HepG2 (cell line): ENCODE measurements around the gene GAN. TPM values are rescaled to one million over a fixed set of nuclear protein-coding genes. Genes with fewer than 3 reads are reported as not detected.

ENCODE experiments used
- ARID3A ChIP-seq: IDR thresholded peaks from 2 replicates; pipeline ENCODE4 v1.6.1; 2012; ENCODE audit warnings: low read depth, low read length, improper control_type of control experiment
- ATF7 ChIP-seq, 2 experiments: fragments of 450-650 bp in 1 of 2; sonication (generic) in 1 of 2; formaldehyde crosslinking in 1 of 2; IDR thresholded peaks; 2 replicates each; pipeline versions ENCODE4 v1.4.0 to v1.6.1; 2016 to 2020; ENCODE audit warnings: antibody characterized with exemption in 1 of 2, mild to moderate bottlenecking in 1 of 2, missing genetic modification reagents in 1 of 2
- CHD4 ChIP-seq: fragments of 200-600 bp; sonication (generic); IDR thresholded peaks from 2 replicates; pipeline ENCODE4 v1.7.0; 2017; ENCODE audit warnings: mild to moderate bottlenecking, low read length, borderline replicate concordance
- DNMT3B ChIP-seq: conservative IDR thresholded peaks from 2 replicates; pipeline ENCODE4 v1.6.1; 2016; ENCODE audit warnings: missing biosample characterization, control low read depth
- FOSL1 ChIP-seq: sonication (generic); formaldehyde crosslinking; IDR thresholded peaks from 2 replicates; pipeline ENCODE4 v1.9.0; 2021; ENCODE audit warnings: missing genetic modification reagents, borderline replicate concordance
- HIC2 ChIP-seq: sonication (generic); formaldehyde crosslinking; IDR thresholded peaks from 2 replicates; pipeline ENCODE4 v1.9.0; 2022; ENCODE audit warnings: low read depth, missing genetic modification reagents
- HNF4G ChIP-seq, 2 experiments: sonication (generic) in 1 of 2; formaldehyde crosslinking in 1 of 2; IDR thresholded peaks; 2 replicates each; pipeline versions ENCODE4 v1.4.0 to v1.6.1; 2011 to 2020; ENCODE audit warnings: borderline replicate concordance in 2 of 2, low read depth in 2 of 2, mild to moderate bottlenecking in 2 of 2, low read length in 1 of 2, missing genetic modification reagents in 1 of 2, moderate library complexity in 1 of 2
- KDM5A ChIP-seq: fragments of 200-600 bp; sonication (generic); IDR thresholded peaks from 2 replicates; pipeline ENCODE4 v1.7.0; 2018; ENCODE audit warnings: antibody characterized with exemption, mild to moderate bottlenecking, low read length, borderline replicate concordance
- MEF2D ChIP-seq: sonication (generic); formaldehyde crosslinking; IDR thresholded peaks from 2 replicates; pipeline ENCODE4 v1.5.1; 2020; ENCODE audit warnings: mild to moderate bottlenecking, missing genetic modification reagents
- MXD4 ChIP-seq: IDR thresholded peaks from 2 replicates; pipeline ENCODE4 v1.6.1; 2016; ENCODE audit warnings: mild to moderate bottlenecking, missing biosample characterization, missing genetic modification reagents
- NCOA1 ChIP-seq: sonication (generic); formaldehyde crosslinking; IDR thresholded peaks from 2 replicates; pipeline ENCODE4 v1.9.0; 2021; ENCODE audit warnings: missing genetic modification reagents
- PPARG ChIP-seq: conservative IDR thresholded peaks from 2 replicates; pipeline ENCODE4 v1.6.1; 2016; ENCODE audit warnings: missing biosample characterization, missing genetic modification reagents
- RFXAP ChIP-seq: sonication (generic); formaldehyde crosslinking; IDR thresholded peaks from 2 replicates; pipeline ENCODE4 v1.4.0; 2020; ENCODE audit warnings: missing genetic modification reagents, borderline replicate concordance
- SOX5 ChIP-seq: IDR thresholded peaks from 2 replicates; pipeline ENCODE4 v1.6.1; 2016; ENCODE audit warnings: borderline replicate concordance
- ZFP90 ChIP-seq: sonication (generic); formaldehyde crosslinking; IDR thresholded peaks from 2 replicates; pipeline ENCODE4 v1.8.0; 2022; ENCODE audit warnings: missing genetic modification reagents, mild to moderate bottlenecking, inconsistent platforms, borderline replicate concordance
- ZNF18 ChIP-seq: sonication (generic); formaldehyde crosslinking; IDR thresholded peaks from 2 replicates; pipeline ENCODE4 v1.8.0; 2022; ENCODE audit warnings: mild to moderate bottlenecking, missing genetic modification reagents; ENCODE audit not compliant: insufficient replicate concordance
- ZNF770 ChIP-seq: sonication (generic); formaldehyde crosslinking; IDR thresholded peaks from 2 replicates; pipeline ENCODE4 v1.5.0; 2020; ENCODE audit warnings: mild to moderate bottlenecking, missing genetic modification reagents
- polyA plus RNA-seq, 8 experiments: library from polyadenylated mRNA; depleted of rRNA in 3 of 8; stranded (reverse) in 7 of 8; unstranded in 1 of 8; fragments of >200 nt; fragmentation: Illumina TruSeq in 4 of 8; extraction: Trizol in 4 of 8; gene quantifications; 2 replicates each; pipeline versions ENCODE4 v1.2.1 to v1.2.3, GENCODE V29; 2011 to 2016; ENCODE audit warnings: low read depth in 4 of 8, missing spikeins in 1 of 8, mixed read lengths in 1 of 8; ENCODE audit not compliant: insufficient read depth in 1 of 8
- total RNA-seq, 5 experiments: library from RNA; depleted of rRNA; stranded (reverse); fragments of >200 nt; fragmentation: Illumina TruSeq; extraction: Trizol; gene quantifications; 2 replicates each; pipeline ENCODE4 v1.2.3, GENCODE V29; 2016; ENCODE audit warnings: low read depth in 1 of 5
- TF ChIP-seq, protein P1 (sequence below): sonication (generic); formaldehyde crosslinking; IDR thresholded peaks from 2 replicates; pipeline ENCODE4 v1.4.0; 2020; ENCODE audit warnings: missing genetic modification reagents

Gene GAN
- total and polyA plus RNA-seq, 2 of the 13 experiments (the other 11 are each of a cell fraction or from before 2014, with no cell fraction given) = 4.3 to 11.0 TPM

DNA sequence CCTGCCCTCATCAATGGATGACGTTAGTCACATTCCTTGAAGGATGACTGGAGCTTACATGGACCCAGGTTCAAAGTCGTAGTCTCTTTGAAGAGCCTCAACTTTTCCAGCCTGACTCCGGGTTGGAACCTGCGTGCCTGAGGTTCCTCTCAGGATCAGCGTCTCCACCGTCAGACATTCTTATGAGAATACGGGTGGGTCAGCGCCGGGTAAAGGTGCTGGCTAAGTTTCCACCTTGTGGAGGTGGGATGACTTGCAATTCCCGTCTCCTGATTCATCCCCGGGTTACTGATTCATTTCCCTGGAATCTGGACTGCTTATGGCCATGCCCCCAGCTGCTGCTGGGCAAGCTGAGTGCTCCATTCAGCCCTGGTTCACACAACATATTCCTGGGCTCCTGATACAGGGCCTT lies 90.9 kb downstream of the GAN start (continued):
- TF ChIP-seq PPARG (peak; percentile 46; the same call in 1 of the 2 replicates), KDM5A (no peak), FOSL1 (peak; percentile 75; the same call in 1 of the 2 replicates), MEF2D (0 out of 2 replicates have a peak, but pooled peaks have one; percentile 15), CHD4 (no peak), ZFP90 (CRISPR knock-in tag) (peak; percentile 67; the same call in 1 of the 2 replicates), ATF7 (IDR thresholded peaks at IDR 0.05) (no peak; the same call in 1 of the 2 replicates), ATF7 (CRISPR knock-in tag; IDR thresholded peaks at IDR 0.05) (0 out of 2 replicates have a peak, but pooled peaks have one; percentile 31), ZNF18 (CRISPR knock-in tag) (peak; percentile 89), NCOA1 (no peak), MXD4 (no peak), SOX5 (CRISPR knock-in tag) (0 out of 2 replicates have a peak, but pooled peaks have one; percentile 27), DNMT3B (CRISPR knock-in tag) (0 out of 2 replicates have a peak, but pooled peaks have one; percentile 35), RFXAP (CRISPR knock-in tag) (no peak), HIC2 (peak; percentile 76; the same call in 1 of the 2 replicates), ZNF770 (CRISPR knock-in tag) (no peak), HNF4G (IDR thresholded peaks at IDR 0.05; ENCODE audit: borderline replicate concordance, low read depth, low read length) (no peak), HNF4G (CRISPR knock-in tag; IDR thresholded peaks at IDR 0.05; ENCODE audit: borderline replicate concordance, low read depth) (no peak), ARID3A (peak; percentile 81; the same call in 1 of the 2 replicates)
- TF ChIP-seq, protein P1, sequence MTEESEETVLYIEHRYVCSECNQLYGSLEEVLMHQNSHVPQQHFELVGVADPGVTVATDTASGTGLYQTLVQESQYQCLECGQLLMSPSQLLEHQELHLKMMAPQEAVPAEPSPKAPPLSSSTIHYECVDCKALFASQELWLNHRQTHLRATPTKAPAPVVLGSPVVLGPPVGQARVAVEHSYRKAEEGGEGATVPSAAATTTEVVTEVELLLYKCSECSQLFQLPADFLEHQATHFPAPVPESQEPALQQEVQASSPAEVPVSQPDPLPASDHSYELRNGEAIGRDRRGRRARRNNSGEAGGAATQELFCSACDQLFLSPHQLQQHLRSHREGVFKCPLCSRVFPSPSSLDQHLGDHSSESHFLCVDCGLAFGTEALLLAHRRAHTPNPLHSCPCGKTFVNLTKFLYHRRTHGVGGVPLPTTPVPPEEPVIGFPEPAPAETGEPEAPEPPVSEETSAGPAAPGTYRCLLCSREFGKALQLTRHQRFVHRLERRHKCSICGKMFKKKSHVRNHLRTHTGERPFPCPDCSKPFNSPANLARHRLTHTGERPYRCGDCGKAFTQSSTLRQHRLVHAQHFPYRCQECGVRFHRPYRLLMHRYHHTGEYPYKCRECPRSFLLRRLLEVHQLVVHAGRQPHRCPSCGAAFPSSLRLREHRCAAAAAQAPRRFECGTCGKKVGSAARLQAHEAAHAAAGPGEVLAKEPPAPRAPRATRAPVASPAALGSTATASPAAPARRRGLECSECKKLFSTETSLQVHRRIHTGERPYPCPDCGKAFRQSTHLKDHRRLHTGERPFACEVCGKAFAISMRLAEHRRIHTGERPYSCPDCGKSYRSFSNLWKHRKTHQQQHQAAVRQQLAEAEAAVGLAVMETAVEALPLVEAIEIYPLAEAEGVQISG = 0 out of 2 replicates have a peak, but pooled peaks have one; percentile 31
